ENCODE data around the gene CCDC149. TPM values are rescaled to one million over a fixed set of nuclear protein-coding genes. Genes with fewer than 3 reads are reported as not detected.
A peak's percentile ranks its signal among the peaks of the same experiment; 100 is the strongest.

The CCDC149 gene
- total RNA-seq, 2 experiments from 2014 or later: not detected

GRCh38 chr4:24805566-24805965 lies 107.3 kb downstream of the CCDC149 start:
- Histone ChIP-seq H4K20me1 (ENCODE audit: insufficient read depth, low read length) (no peaks in the 10 kb centered on the region), H3K4me2 (ENCODE audit: low read length) (no peak overlapping the region), H3K4me1 (ENCODE audit: insufficient read depth, low read length, poor library complexity, severe bottlenecking) (no peaks in the 10 kb centered on the region), H3K9me3 (ENCODE audit: low read length) (no peaks in the 10 kb centered on the region), H3K4me3 (ENCODE audit: low read depth, low read length, poor library complexity, severe bottlenecking) (no peak overlapping the region), H3K36me3 (ENCODE audit: insufficient read depth, low read length) (no peaks in the 10 kb centered on the region), H2AFZ (ENCODE audit: low read length) (peak overlapping the region; percentile 36; the same call in 1 of the 2 replicates), H3K79me2 (ENCODE audit: insufficient read depth, low read depth, low read length) (no peaks in the 10 kb centered on the region), H3K27ac (ENCODE audit: low read depth, low read length, poor library complexity, severe bottlenecking) (no peak overlapping the region), H3K9me2 (ENCODE audit: insufficient read depth, low read length) (no peaks in the 10 kb centered on the region)
- intact Hi-C loops (cut with micrococcal nuclease; ENCODE audit: unreplicated experiment): no loop called here
- POLR2A ChIA-PET: no interaction called here
- CTCF ChIA-PET (ENCODE audit: unreplicated experiment): no interaction called here
- TF ChIP-seq CTCF (conservative IDR thresholded peaks at IDR 0.05; ENCODE audit: low read length) (no peak), EZH2phosphoT487 (IDR thresholded peaks at IDR 0.05; ENCODE audit: borderline replicate concordance, low read depth, low read length) (no peak)
- peak; percentile 1 for DNase-seq (ENCODE audit: low spot score)
- BruUV-seq (replicated peaks): no TSS peak

- H4K20me1 ChIP-seq (ENCODE audit: insufficient read depth, low read length): no peaks in the 10 kb centered on the region
- no peak overlapping the region for H3K4me2 ChIP-seq (ENCODE audit: low read length)
- H2AFZ ChIP-seq (ENCODE audit: low read length): no peak overlapping the region
- no peak for DNase-seq (ENCODE audit: low spot score)
- no TSS peak for BruUV-seq (replicated peaks)
- ChIA-PET CTCF (ENCODE audit: unreplicated experiment) (no interaction called here), POLR2A (interaction anchor here (0.6 kb wide), 1 partner anchor 9 kb away, joined by 3 read pairs; no protein-coding TSS in a partner anchor)
- TF ChIP-seq CTCF (conservative IDR thresholded peaks at IDR 0.05; ENCODE audit: low read length) (no peak), EZH2phosphoT487 (IDR thresholded peaks at IDR 0.05; ENCODE audit: borderline replicate concordance, low read depth, low read length) (no peak)
- no peaks in the 10 kb centered on the region for H3K9me3 ChIP-seq (ENCODE audit: low read length)
- H3K36me3 ChIP-seq (ENCODE audit: insufficient read depth, low read length): no peaks in the 10 kb centered on the region
- no peaks in the 10 kb centered on the region for H3K4me1 ChIP-seq (ENCODE audit: insufficient read depth, low read length, poor library complexity, severe bottlenecking)
- H3K9me2 ChIP-seq (ENCODE audit: insufficient read depth, low read length): no peaks in the 10 kb centered on the region
- H3K27ac ChIP-seq (ENCODE audit: low read depth, low read length, poor library complexity, severe bottlenecking): no peak overlapping the region
- intact Hi-C loops (cut with micrococcal nuclease; ENCODE audit: unreplicated experiment): no loop called here
- H3K79me2 ChIP-seq (ENCODE audit: insufficient read depth, low read depth, low read length): no peaks in the 10 kb centered on the region
- H3K4me3 ChIP-seq (ENCODE audit: low read depth, low read length, poor library complexity, severe bottlenecking): no peak overlapping the region
These were observed 107.8 kb downstream of the CCDC149 start for GRCh38 chr4:24805067-24805466.

- H3K27ac ChIP-seq (ENCODE audit: low read depth, low read length, poor library complexity, severe bottlenecking): no peak overlapping the region
- ChIA-PET POLR2A (no interaction called here), CTCF (ENCODE audit: unreplicated experiment) (no interaction called here)
- H2AFZ ChIP-seq (ENCODE audit: low read length): no peak overlapping the region
- H3K36me3 ChIP-seq (ENCODE audit: insufficient read depth, low read length): no peaks in the 10 kb centered on the region
- no peaks in the 10 kb centered on the region for H3K4me1 ChIP-seq (ENCODE audit: insufficient read depth, low read length, poor library complexity, severe bottlenecking)
- DNase-seq (ENCODE audit: low spot score): no peak
- no peak for TF ChIP-seq EZH2phosphoT487 (IDR thresholded peaks at IDR 0.05; ENCODE audit: borderline replicate concordance, low read depth, low read length)
- TF ChIP-seq CTCF (conservative IDR thresholded peaks at IDR 0.05; ENCODE audit: low read length): no peak
- H3K4me2 ChIP-seq (ENCODE audit: low read length): no peak overlapping the region
- intact Hi-C loops (cut with micrococcal nuclease; ENCODE audit: unreplicated experiment): no loop called here
- H3K9me2 ChIP-seq (ENCODE audit: insufficient read depth, low read length): no peaks in the 10 kb centered on the region
- no peak overlapping the region for H3K4me3 ChIP-seq (ENCODE audit: low read depth, low read length, poor library complexity, severe bottlenecking)
- H3K79me2 ChIP-seq (ENCODE audit: insufficient read depth, low read depth, low read length): no peaks in the 10 kb centered on the region
- no peaks in the 10 kb centered on the region for H3K9me3 ChIP-seq (ENCODE audit: low read length)
- BruUV-seq (replicated peaks): no TSS peak
- H4K20me1 ChIP-seq (ENCODE audit: insufficient read depth, low read length): no peaks in the 10 kb centered on the region
These were observed 110.2 kb downstream of the CCDC149 start for GRCh38 chr4:24802648-24803047.
